Left renal pelvis (tissue), 4 donors: ENCODE measurements around the gene OR7C1. TPM values are rescaled to one million over a fixed set of nuclear protein-coding genes. Genes with fewer than 3 reads are reported as not detected.
"Not testable (repeated sequence)": the region's sequence is repeated elsewhere in the genome, so short reads cannot be mapped to it uniquely, and the experiment has no call there.

ENCODE experiments used
- DNase-seq, 4 donors: peaks; one replicate each; pipeline ENCODE4 v3.0.0-alpha.2; 2013; ENCODE audit warnings: low read depth in 4 of 4, low spot score in 3 of 4
- polyA plus RNA-seq, 4 donors: library from polyadenylated mRNA; unstranded; fragments of 120-200 nt; gene quantifications; one replicate each; pipeline ENCODE4 v1.2.1, GENCODE V29; 2013; ENCODE audit not compliant: insufficient read length in 4 of 4

OR7C1 gene
- polyA plus RNA-seq, 4 donors, result 0.07 to 0.59 (median 0.18) TPM

DNA sequence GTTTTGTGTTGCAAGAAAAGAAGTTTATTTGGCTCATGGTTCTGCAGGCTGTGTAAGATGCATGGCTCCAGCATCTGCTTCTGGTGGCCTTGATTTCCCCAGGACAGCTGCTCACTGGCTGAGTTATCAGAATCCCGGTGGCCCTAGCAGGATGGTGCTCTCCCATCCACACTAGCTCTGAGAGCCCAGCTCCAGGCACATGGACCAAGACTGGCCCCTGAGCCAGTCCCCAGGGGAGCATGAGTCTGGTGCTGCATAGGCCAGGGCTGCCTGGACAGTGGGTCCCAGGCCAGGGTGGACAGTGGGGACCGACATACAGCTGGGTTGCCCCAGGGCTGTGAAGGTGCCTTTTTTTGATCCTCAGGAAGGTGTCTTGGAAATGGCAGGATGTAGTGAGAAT, 67.0 kb downstream of the OR7C1 start:
- DNase-seq, result no peak

DNA sequence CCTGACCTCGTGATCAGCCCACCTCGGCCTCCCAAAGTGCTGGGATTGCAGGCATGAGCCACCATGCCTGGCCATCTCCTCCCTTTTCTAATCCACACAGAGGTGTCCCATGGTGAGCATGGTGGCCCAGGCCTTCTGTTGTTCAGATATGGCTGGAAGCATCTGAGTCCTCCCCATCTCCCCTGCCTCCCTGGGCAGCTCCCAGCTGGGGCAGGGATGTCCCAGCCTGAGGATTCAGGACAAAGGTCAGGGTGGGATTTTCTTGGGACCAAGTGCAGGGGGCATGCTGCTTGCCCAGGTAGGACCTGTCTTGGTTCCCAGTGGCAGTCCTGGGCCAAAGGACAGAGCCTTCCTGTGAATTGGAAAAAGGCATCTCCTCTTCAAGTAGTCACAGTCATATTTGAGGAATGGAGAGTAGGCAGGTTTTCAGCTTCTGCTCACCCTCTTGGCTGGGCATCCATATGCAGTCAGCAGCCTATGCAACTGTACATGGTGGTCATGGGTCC, 67.5 kb downstream of the OR7C1 start:
- DNase-seq, result no peak

GRCh38 chr19:14765841-14766240, 69.1 kb downstream of the OR7C1 start:
- DNase-seq, result not testable (repeated sequence)

- DNase-seq, result not testable (repeated sequence)
Measured at GRCh38 chr19:14765403-14765802, 69.6 kb downstream of the OR7C1 start.

GRCh38 chr19:14764401-14764800, 70.6 kb downstream of the OR7C1 start:
- no peak for DNase-seq

GRCh38 chr19:14763497-14764145, 71.4 kb downstream of the OR7C1 start:
- DNase-seq, result no peak

DNA sequence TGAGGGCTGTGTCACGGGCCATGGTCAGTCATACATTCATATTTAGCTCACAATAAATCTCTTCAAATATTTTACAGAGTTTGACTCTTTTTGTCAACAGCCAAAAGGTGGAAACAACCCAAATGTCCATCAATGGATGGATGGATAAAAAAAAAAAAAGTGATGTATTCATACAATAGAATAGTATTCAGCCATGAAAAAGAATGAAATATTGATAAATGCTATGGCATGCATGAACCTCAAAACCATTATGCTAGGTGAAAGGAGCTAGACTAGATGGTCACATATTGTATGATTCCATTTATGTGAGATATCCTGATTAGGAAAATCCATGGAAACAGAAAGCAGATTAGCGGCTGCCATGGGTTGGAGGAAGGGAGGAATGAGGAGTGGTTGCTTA, 72.9 kb downstream of the OR7C1 start:
- DNase-seq, result no peak

GRCh38 chr19:14761607-14762006, 73.4 kb downstream of the OR7C1 start:
- no peak for DNase-seq

GRCh38 chr19:14758816-14759215, 76.2 kb downstream of the OR7C1 start:
- DNase-seq, result no peak

- DNase-seq, result no peak
Measured at GRCh38 chr19:14748601-14749000, 86.4 kb downstream of the OR7C1 start.

Other genes with a start within 250 kb of the OR7C1 start
- gene ADGRE3, start 160.3 kb downstream of the OR7C1 start, polyA plus RNA-seq, result under 1 TPM in 2 of 4 donors, not detected in 2; 0.09 to 0.40 TPM
- gene ZNF333, start 145.1 kb downstream of the OR7C1 start, polyA plus RNA-seq, result 10 to 100 TPM; 14.5 to 27.2 (median 21.8) TPM
- 1 to 10 TPM in 2 of 4 donors, under 1 TPM in 2; 0.56 to 1.1 (median 0.86) TPM for gene ADGRE2, start 56.6 kb downstream of the OR7C1 start, polyA plus RNA-seq
- gene OR7A5, start within 50 bp of the OR7C1 start, polyA plus RNA-seq, result not detected
- not detected for gene OR7A10, start 13.7 kb upstream of the OR7C1 start, polyA plus RNA-seq
- under 1 TPM in 2 of 4 donors, not detected in 2; 0.06 TPM for gene OR7A17, start 50.9 kb upstream of the OR7C1 start, polyA plus RNA-seq
- not detected for gene OR7C2, start 106.3 kb upstream of the OR7C1 start, polyA plus RNA-seq
- under 1 TPM; 0.27 to 0.89 (median 0.60) TPM for gene SLC1A6, start 144.7 kb upstream of the OR7C1 start, polyA plus RNA-seq
- under 1 TPM in 1 of 4 donors, not detected in 3; 0.08 TPM for gene CASP14, start 214.3 kb upstream of the OR7C1 start, polyA plus RNA-seq
- gene OR1I1, start 247.0 kb upstream of the OR7C1 start, polyA plus RNA-seq, result under 1 TPM in 3 of 4 donors, not detected in 1; 0.03 to 0.14 (median 0.06) TPM